HepG2 (cell line): ENCODE results near the gene FILIP1. TPM values are rescaled to one million over a fixed set of nuclear protein-coding genes. Genes with fewer than 3 reads are reported as not detected.

Experiments
- ATAC-seq: fragments of 200-7000 bp; cut with Tn5 transposase; 3 replicates; pipeline ENCODE4 v1.9.1; 2020; ENCODE audit warnings: mild to moderate bottlenecking, moderate library complexity
- BruUV-seq: library from RNA; stranded (reverse); fragments of 400-500 nt; replicated peaks from 2 replicates; lab custom pipeline; 2021; lab: Mats Ljungman, UMichigan
- CTCF ChIA-PET: fragments of 300-600 bp; formaldehyde crosslinking; extraction: SDS; loops from one replicate; lab custom pipeline; 2021; ENCODE audit warnings: low total read pairs, inconsistent platforms, low intra/inter-chr PET ratio; lab: Yijun Ruan, JAX
- POLR2A ChIA-PET: fragments of 350-600 bp; sonication (Branson Sonifier 250); formaldehyde crosslinking; loops from one replicate; lab custom pipeline; 2020; ENCODE audit warnings: antibody characterized with exemption, inconsistent platforms; lab: Yijun Ruan, JAX
- DNase-seq: peaks from one replicate; pipeline ENCODE4 v3.0.0-alpha.2; 2015; ENCODE audit warnings: low spot score
- FAIRE-seq: peaks from 3 replicates; lab custom pipeline; 2011; peaks lifted over from hg19 to GRCh38; lab: Jason Lieb, UNC
- H2AFZ ChIP-seq: one replicate; pipeline ENCODE4 v1.6.1; 2011; ENCODE audit warnings: low read length, inconsistent platforms
- H3K27ac ChIP-seq: fragments of 300-600 bp; 3 replicates; pipeline ENCODE4 v1.8.0; 2011; ENCODE audit warnings: mixed run types, mild to moderate bottlenecking, mixed read lengths, low read length, inconsistent platforms; ENCODE audit not compliant: insufficient read depth; ENCODE audit errors: extremely low read length
- H3K27me3 ChIP-seq, 2 experiments: fragments of 200-600 bp in 1 of 2; 2 replicates in 1 of 2; 3 replicates in 1 of 2; pipeline versions ENCODE4 v1.6.0 to v1.8.0; 2011; ENCODE audit warnings: low read length in 2 of 2, mild to moderate bottlenecking in 2 of 2, moderate library complexity in 2 of 2, inconsistent platforms in 1 of 2; ENCODE audit not compliant: insufficient read depth in 2 of 2, control insufficient read depth in 1 of 2
- H3K36me3 ChIP-seq, 2 experiments: fragments of 200-600 bp in 1 of 2; replicated peaks in 1 of 2; 2 replicates in 1 of 2; 3 replicates in 1 of 2; pipeline versions ENCODE4 v1.5.1 to v1.8.0; 2011; ENCODE audit warnings: low read length in 2 of 2, inconsistent platforms in 1 of 2; ENCODE audit not compliant: insufficient read depth in 2 of 2, control insufficient read depth in 1 of 2
- H3K4me1 ChIP-seq: 2 replicates; pipeline ENCODE4 v1.5.1; 2012; ENCODE audit warnings: low read length, inconsistent platforms; ENCODE audit not compliant: insufficient read depth
- H3K4me2 ChIP-seq: 2 replicates; pipeline ENCODE4 v1.6.0; 2011; ENCODE audit warnings: low read depth, low read length, inconsistent platforms
- H3K4me3 ChIP-seq, 3 experiments: fragments of 200-600 bp in 1 of 3; sonication (generic), shearing (Covaris generic) in 1 of 3; replicated peaks in 1 of 3; 2 replicates each; pipeline ENCODE4 v1.5.1; 2011 to 2016; ENCODE audit warnings: low read length in 3 of 3, inconsistent platforms in 2 of 3, low read depth in 2 of 3, mild to moderate bottlenecking in 2 of 3, control low read depth in 1 of 3, mixed read lengths in 1 of 3; ENCODE audit not compliant: insufficient read depth in 1 of 3
- H3K79me2 ChIP-seq: one replicate; pipeline ENCODE4 v1.6.1; 2011; ENCODE audit warnings: low read length, inconsistent platforms; ENCODE audit not compliant: insufficient read depth
- H3K9ac ChIP-seq: 2 replicates; pipeline ENCODE4 v1.6.0; 2011; ENCODE audit warnings: mild to moderate bottlenecking, low read depth, low read length, inconsistent platforms; ENCODE audit not compliant: insufficient read depth
- H3K9me3 ChIP-seq: 2 replicates; pipeline ENCODE4 v1.5.1; 2012; ENCODE audit warnings: mild to moderate bottlenecking, low read length
- H4K20me1 ChIP-seq: 2 replicates; pipeline ENCODE4 v1.6.0; 2011; ENCODE audit warnings: inconsistent platforms, mild to moderate bottlenecking, low read length, moderate library complexity; ENCODE audit not compliant: insufficient read depth
- CCDC6 ChIP-seq: sonication (generic); formaldehyde crosslinking; IDR thresholded peaks from 2 replicates; pipeline ENCODE4 v1.8.1; 2022; ENCODE audit warnings: mild to moderate bottlenecking, missing genetic modification reagents, moderate library complexity
- DMTF1 ChIP-seq: sonication (generic); formaldehyde crosslinking; IDR thresholded peaks from 2 replicates; pipeline ENCODE4 v1.4.0; 2020; ENCODE audit warnings: mild to moderate bottlenecking, missing genetic modification reagents
- MBD4 ChIP-seq: IDR thresholded peaks from 2 replicates; pipeline ENCODE4 v1.6.1; 2012; ENCODE audit warnings: low read length, inconsistent platforms, borderline replicate concordance
- RFX3 ChIP-seq: IDR thresholded peaks from 2 replicates; pipeline ENCODE4 v1.6.1; 2016; ENCODE audit warnings: missing biosample characterization, missing genetic modification reagents
- TMF1 ChIP-seq: sonication (generic); formaldehyde crosslinking; IDR thresholded peaks from 2 replicates; pipeline ENCODE4 v1.8.1; 2022; ENCODE audit warnings: low read depth, missing genetic modification reagents
- ZBTB1 ChIP-seq: sonication (generic); formaldehyde crosslinking; IDR thresholded peaks from 2 replicates; pipeline ENCODE4 v1.4.0; 2020; ENCODE audit warnings: missing genetic modification reagents, borderline replicate concordance
- in situ Hi-C: cut with HindIII; loops from 2 replicates; pipeline ENCODE4 v1.10.0; 2017; ENCODE audit warnings: low pct_unique_long_range_greater_than_20kb; ENCODE audit not compliant: extremely low pct_ligation_motif_present
- intact Hi-C: fragments of 100-400 bp; cut with micrococcal nuclease; formaldehyde crosslinking; loops from one replicate; pipeline ENCODE4 v1.10.0; 2022; ENCODE audit not compliant: unreplicated experiment
- polyA plus RNA-seq, 8 experiments: library from polyadenylated mRNA; depleted of rRNA in 3 of 8; stranded (reverse) in 7 of 8; unstranded in 1 of 8; fragments of >200 nt; fragmentation: Illumina TruSeq in 4 of 8; extraction: Trizol in 4 of 8; gene quantifications; 2 replicates each; pipeline versions ENCODE4 v1.2.1 to v1.2.3, GENCODE V29; 2011 to 2016; ENCODE audit warnings: low read depth in 4 of 8, missing spikeins in 1 of 8, mixed read lengths in 1 of 8; ENCODE audit not compliant: insufficient read depth in 1 of 8
- total RNA-seq, 5 experiments: library from RNA; depleted of rRNA; stranded (reverse); fragments of >200 nt; fragmentation: Illumina TruSeq; extraction: Trizol; gene quantifications; 2 replicates each; pipeline ENCODE4 v1.2.3, GENCODE V29; 2016; ENCODE audit warnings: low read depth in 1 of 5
- TF ChIP-seq, protein P1 (sequence below): sonication (generic); formaldehyde crosslinking; IDR thresholded peaks from 2 replicates; pipeline ENCODE4 v1.5.1; 2020; ENCODE audit warnings: mild to moderate bottlenecking, missing genetic modification reagents, borderline replicate concordance
- TF ChIP-seq, protein P2 (sequence below), 2 experiments: sonication (generic) in 1 of 2; formaldehyde crosslinking in 1 of 2; IDR thresholded peaks; 2 replicates each; pipeline versions ENCODE4 v1.5.1 to v1.6.1; 2011 to 2020; ENCODE audit warnings: borderline replicate concordance in 1 of 2, low read depth in 1 of 2, low read length in 1 of 2, mild to moderate bottlenecking in 1 of 2, missing genetic modification reagents in 1 of 2, moderate library complexity in 1 of 2

Gene FILIP1
- total and polyA plus RNA-seq, 2 of the 13 experiments (the other 11 are each of a cell fraction or from before 2014, with no cell fraction given): not detected

- H3K27me3 ChIP-seq: 0 out of 5 replicates have a peak, but pooled peaks cover 0 to under 1% of the 10 kb centered on the region in 2 experiments
- POLR2A ChIA-PET: no interaction called here
- no peak for TF ChIP-seq CCDC6 (CRISPR knock-in tag)
- no peak for TF ChIP-seq DMTF1 (CRISPR knock-in tag)
- TF ChIP-seq TMF1 (CRISPR knock-in tag): no peak
- TF ChIP-seq, all 625 proteins: peak for 0
- Histone ChIP-seq H3K27ac (no peak overlapping the region), H4K20me1 (no peaks in the 10 kb centered on the region), H3K36me3 (no peaks in the 10 kb centered on the region), H3K4me2 (no peak overlapping the region), H3K79me2 (no peaks in the 10 kb centered on the region), H3K9ac (no peak overlapping the region), H2AFZ (no peak overlapping the region), H3K4me1 (peaks cover 3% of the 10 kb centered on the region), H3K4me3 (no peak overlapping the region), H3K9me3 (no peaks in the 10 kb centered on the region)
- intact Hi-C loops (no loop called here), in situ Hi-C loops (no loop called here)
- DNase-seq (no peak), ATAC-seq (no peak; the same call in 2 of the 3 replicates), FAIRE-seq (no peak)
- no TSS peak for BruUV-seq
- CTCF ChIA-PET: no interaction called here
These were observed 149.1 kb downstream of the FILIP1 start for GRCh38 chr6:75344455-75344854.

DNA sequence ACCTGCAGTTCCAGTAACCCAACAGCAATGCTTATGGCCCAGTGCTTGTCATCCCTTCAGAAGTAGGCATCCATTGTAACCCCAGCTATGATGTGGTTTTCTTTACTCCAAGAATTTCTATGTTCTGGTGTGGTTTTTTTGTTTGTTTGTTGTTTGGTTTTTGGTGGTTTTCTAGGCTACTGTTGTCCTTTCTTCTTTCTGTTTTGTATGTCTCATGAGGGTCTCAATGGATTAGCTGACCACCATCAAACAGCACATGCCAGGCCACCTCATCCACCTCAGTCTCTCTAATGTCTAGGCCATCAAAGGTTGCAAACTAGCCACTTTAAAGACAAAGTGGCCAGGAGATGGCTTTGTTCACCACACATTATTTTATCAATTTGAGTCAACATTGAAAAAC lies 149.6 kb downstream of the FILIP1 start:
- no peaks in the 10 kb centered on the region for H3K4me1 ChIP-seq
- ATAC-seq (no peak), DNase-seq (no peak), FAIRE-seq (no peak)
- CTCF ChIA-PET: no interaction called here
- no peaks in the 10 kb centered on the region for H3K79me2 ChIP-seq
- BruUV-seq: no TSS peak
- H3K27me3 ChIP-seq: no peaks in the 10 kb centered on the region
- no peak overlapping the region for H2AFZ ChIP-seq
- H3K9me3 ChIP-seq: no peaks in the 10 kb centered on the region
- POLR2A ChIA-PET: no interaction called here
- H3K4me3 ChIP-seq: no peak overlapping the region
- H3K4me2 ChIP-seq: no peak overlapping the region
- H3K9ac ChIP-seq: no peak overlapping the region
- intact Hi-C loops: no loop called here
- no peak overlapping the region for H3K27ac ChIP-seq
- in situ Hi-C loops: no loop called here
- no peaks in the 10 kb centered on the region for H3K36me3 ChIP-seq
- H4K20me1 ChIP-seq: no peaks in the 10 kb centered on the region
- TF ChIP-seq ZBTB1 (CRISPR knock-in tag) (no peak), RFX3 (no peak), MBD4 (no peak)
- TF ChIP-seq, protein P1, sequence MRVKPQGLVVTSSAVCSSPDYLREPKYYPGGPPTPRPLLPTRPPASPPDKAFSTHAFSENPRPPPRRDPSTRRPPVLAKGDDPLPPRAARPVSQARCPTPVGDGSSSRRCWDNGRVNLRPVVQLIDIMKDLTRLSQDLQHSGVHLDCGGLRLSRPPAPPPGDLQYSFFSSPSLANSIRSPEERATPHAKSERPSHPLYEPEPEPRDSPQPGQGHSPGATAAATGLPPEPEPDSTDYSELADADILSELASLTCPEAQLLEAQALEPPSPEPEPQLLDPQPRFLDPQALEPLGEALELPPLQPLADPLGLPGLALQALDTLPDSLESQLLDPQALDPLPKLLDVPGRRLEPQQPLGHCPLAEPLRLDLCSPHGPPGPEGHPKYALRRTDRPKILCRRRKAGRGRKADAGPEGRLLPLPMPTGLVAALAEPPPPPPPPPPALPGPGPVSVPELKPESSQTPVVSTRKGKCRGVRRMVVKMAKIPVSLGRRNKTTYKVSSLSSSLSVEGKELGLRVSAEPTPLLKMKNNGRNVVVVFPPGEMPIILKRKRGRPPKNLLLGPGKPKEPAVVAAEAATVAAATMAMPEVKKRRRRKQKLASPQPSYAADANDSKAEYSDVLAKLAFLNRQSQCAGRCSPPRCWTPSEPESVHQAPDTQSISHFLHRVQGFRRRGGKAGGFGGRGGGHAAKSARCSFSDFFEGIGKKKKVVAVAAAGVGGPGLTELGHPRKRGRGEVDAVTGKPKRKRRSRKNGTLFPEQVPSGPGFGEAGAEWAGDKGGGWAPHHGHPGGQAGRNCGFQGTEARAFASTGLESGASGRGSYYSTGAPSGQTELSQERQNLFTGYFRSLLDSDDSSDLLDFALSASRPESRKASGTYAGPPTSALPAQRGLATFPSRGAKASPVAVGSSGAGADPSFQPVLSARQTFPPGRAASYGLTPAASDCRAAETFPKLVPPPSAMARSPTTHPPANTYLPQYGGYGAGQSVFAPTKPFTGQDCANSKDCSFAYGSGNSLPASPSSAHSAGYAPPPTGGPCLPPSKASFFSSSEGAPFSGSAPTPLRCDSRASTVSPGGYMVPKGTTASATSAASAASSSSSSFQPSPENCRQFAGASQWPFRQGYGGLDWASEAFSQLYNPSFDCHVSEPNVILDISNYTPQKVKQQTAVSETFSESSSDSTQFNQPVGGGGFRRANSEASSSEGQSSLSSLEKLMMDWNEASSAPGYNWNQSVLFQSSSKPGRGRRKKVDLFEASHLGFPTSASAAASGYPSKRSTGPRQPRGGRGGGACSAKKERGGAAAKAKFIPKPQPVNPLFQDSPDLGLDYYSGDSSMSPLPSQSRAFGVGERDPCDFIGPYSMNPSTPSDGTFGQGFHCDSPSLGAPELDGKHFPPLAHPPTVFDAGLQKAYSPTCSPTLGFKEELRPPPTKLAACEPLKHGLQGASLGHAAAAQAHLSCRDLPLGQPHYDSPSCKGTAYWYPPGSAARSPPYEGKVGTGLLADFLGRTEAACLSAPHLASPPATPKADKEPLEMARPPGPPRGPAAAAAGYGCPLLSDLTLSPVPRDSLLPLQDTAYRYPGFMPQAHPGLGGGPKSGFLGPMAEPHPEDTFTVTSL (CRISPR knock-in tag): no peak
- TF ChIP-seq, protein P2, sequence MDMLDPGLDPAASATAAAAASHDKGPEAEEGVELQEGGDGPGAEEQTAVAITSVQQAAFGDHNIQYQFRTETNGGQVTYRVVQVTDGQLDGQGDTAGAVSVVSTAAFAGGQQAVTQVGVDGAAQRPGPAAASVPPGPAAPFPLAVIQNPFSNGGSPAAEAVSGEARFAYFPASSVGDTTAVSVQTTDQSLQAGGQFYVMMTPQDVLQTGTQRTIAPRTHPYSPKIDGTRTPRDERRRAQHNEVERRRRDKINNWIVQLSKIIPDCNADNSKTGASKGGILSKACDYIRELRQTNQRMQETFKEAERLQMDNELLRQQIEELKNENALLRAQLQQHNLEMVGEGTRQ (IDR thresholded peaks at IDR 0.05; ENCODE audit: low read depth, low read length): no peak
- TF ChIP-seq, protein P2 (CRISPR knock-in tag; IDR thresholded peaks at IDR 0.05; ENCODE audit: borderline replicate concordance): no peak
